Measurements from ENCODE around the gene TIMM13. TPM values are rescaled to one million over a fixed set of nuclear protein-coding genes. Genes with fewer than 3 reads are reported as not detected.

The TIMM13 gene
- total RNA-seq, 1 experiment from 2014 or later, result 81.8 TPM

DNA sequence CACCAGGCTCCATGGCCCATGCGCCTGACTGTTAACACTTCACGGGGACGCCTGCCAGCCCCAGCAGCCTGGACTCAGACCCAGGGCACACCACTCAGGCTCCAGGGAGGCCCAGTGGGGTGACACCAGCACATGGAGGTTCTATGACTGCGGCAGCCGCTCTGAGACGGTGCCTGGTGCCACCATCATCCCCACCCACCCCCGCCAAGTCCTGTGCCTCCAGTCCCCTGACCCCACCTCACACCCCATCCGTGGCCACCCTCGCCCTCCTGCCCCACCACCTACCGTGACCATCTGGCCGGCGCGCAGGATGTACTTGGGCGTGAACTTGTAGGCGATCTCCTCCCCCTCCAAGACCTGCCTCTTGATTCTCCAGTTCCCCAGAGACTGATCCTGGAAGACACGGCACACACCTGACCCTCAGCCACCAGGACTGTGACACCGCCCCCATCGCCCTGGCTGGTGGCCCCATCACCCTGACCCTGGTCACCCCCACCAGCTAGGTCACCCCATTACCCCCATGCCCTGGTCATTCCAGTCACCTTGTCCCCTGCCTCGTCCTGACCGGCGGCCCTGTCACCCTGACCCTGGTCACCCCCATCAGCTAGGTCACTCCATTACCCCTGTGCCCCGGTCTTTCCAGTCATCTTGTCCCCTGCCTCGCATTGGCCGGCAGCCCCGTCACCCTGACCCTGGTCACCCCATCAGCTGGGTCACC lies 4.9 kb upstream of the TIMM13 start:
- no TSS peak for BruUV-seq (replicated peaks)
- CTCF ChIA-PET, result no interaction called here
- intact Hi-C loops (cut with micrococcal nuclease; ENCODE audit: unreplicated experiment), result no loop called here
- Mint-ChIP-seq H3K9me3 (ENCODE audit: low read depth, unreplicated experiment) (no peaks in the 10 kb centered on the region), H3K27me3 (ENCODE audit: unreplicated experiment) (no peaks in the 10 kb centered on the region), H3K27ac (ENCODE audit: unreplicated experiment) (no peak overlapping the region), H3K4me1 (ENCODE audit: low read depth, unreplicated experiment) (no peaks in the 10 kb centered on the region), H3K36me3 (ENCODE audit: insufficient read depth, unreplicated experiment) (peaks cover 32% of the 10 kb centered on the region), H3K4me3 (ENCODE audit: low read depth, unreplicated experiment) (no peak overlapping the region)
- TF ChIP-seq, protein P1, sequence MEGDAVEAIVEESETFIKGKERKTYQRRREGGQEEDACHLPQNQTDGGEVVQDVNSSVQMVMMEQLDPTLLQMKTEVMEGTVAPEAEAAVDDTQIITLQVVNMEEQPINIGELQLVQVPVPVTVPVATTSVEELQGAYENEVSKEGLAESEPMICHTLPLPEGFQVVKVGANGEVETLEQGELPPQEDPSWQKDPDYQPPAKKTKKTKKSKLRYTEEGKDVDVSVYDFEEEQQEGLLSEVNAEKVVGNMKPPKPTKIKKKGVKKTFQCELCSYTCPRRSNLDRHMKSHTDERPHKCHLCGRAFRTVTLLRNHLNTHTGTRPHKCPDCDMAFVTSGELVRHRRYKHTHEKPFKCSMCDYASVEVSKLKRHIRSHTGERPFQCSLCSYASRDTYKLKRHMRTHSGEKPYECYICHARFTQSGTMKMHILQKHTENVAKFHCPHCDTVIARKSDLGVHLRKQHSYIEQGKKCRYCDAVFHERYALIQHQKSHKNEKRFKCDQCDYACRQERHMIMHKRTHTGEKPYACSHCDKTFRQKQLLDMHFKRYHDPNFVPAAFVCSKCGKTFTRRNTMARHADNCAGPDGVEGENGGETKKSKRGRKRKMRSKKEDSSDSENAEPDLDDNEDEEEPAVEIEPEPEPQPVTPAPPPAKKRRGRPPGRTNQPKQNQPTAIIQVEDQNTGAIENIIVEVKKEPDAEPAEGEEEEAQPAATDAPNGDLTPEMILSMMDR (IDR thresholded peaks at IDR 0.05; ENCODE audit: unreplicated experiment), result no peak
- DNase-seq, result no peak

DNA sequence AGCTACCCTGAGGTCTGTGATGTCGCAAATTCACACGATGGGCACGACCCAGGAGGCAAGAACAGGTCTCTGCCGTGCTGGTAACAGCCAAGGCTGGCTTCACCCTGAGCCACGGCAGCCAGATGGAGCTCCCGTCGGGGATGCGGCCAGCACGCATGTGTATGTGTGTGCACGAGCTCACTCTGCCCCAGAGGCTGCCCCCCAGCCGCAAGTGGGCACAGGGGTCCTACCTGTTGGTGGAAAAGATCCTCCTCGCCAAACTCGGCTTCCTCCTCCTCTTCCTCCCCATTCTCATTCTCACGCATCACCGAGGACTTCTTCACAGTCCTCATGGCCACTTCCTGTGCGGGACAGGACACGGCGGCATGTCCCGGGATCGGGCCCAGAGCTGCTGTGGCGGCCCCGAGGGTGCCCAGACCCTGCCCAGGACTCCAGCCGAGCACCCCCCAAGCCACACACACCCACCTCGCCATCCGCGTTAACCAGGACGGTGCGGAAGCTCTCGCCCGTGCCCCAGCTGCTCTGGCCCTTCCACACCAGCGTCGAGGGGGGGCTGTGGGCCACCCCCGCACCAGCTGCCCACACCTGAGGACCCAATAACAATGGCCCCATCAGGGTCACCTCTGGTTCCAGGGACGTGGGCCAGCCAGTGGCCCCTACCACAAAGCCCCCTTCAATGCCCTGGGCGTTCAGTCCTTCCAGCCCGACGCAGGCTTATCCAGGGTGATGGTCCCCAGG lies 4.1 kb upstream of the TIMM13 start:
- no TSS peak for BruUV-seq (replicated peaks)
- no peak for DNase-seq
- no peak overlapping the region for H3K4me3 Mint-ChIP-seq (ENCODE audit: low read depth, unreplicated experiment)
- TF ChIP-seq, protein P1 (IDR thresholded peaks at IDR 0.05; ENCODE audit: unreplicated experiment), result no peak
- intact Hi-C loops (cut with micrococcal nuclease; ENCODE audit: unreplicated experiment), result no loop called here
- H3K36me3 Mint-ChIP-seq (ENCODE audit: insufficient read depth, unreplicated experiment), result peaks cover 40% of the 10 kb centered on the region
- no peaks in the 10 kb centered on the region for H3K27me3 Mint-ChIP-seq (ENCODE audit: unreplicated experiment)
- H3K9me3 Mint-ChIP-seq (ENCODE audit: low read depth, unreplicated experiment), result no peaks in the 10 kb centered on the region
- no peaks in the 10 kb centered on the region for H3K4me1 Mint-ChIP-seq (ENCODE audit: low read depth, unreplicated experiment)
- CTCF ChIA-PET, result no interaction called here
- no peak overlapping the region for H3K27ac Mint-ChIP-seq (ENCODE audit: unreplicated experiment)

DNA sequence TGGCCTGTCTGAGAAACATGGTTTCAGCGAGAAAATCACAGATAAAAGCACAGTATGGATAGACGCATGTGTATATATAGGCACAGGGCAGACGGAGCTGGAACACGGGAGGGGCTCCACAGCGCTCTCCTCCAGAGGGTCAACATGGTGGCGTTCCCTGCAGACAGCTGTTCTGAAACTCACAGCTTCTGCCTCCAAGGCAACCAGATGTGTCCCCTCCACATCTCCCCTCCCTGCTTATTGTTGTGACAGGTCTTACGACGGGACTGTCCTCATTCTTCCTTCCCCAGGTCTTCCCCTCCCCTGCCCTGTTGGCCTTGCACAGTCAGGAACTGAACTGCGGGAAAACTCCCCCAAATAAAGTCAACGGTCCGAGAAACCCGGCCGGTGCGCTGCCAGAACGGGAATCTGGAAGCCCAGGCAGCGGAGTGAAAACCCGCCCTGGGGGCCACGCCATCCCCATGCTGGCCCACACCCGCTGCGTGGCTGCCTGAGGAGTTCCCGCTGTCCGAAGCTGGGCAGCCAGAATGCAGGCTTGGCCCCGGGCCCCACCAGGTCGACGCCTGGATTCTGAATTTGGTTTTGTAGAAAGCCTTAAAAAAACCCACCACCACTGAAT lies 2.6 kb upstream of the TIMM13 start:
- Mint-ChIP-seq H3K4me3 (ENCODE audit: low read depth, unreplicated experiment) (no peak overlapping the region), H3K4me1 (ENCODE audit: low read depth, unreplicated experiment) (no peaks in the 10 kb centered on the region), H3K36me3 (ENCODE audit: insufficient read depth, unreplicated experiment) (peaks cover 43% of the 10 kb centered on the region)

More for the DNA sequence above, 2.6 kb upstream of the TIMM13 start:
- no peak for DNase-seq
- CTCF ChIA-PET, result interaction anchor here (0.6 kb wide), 1 partner anchor 100 kb away, joined by 9 read pairs; no protein-coding TSS in a partner anchor
- no peaks in the 10 kb centered on the region for H3K9me3 Mint-ChIP-seq (ENCODE audit: low read depth, unreplicated experiment)
- H3K27ac Mint-ChIP-seq (ENCODE audit: unreplicated experiment), result no peak overlapping the region
- H3K27me3 Mint-ChIP-seq (ENCODE audit: unreplicated experiment), result no peaks in the 10 kb centered on the region
- intact Hi-C loops (cut with micrococcal nuclease; ENCODE audit: unreplicated experiment), result no loop called here
- TF ChIP-seq, protein P1 (IDR thresholded peaks at IDR 0.05; ENCODE audit: unreplicated experiment), result no peak
- no TSS peak for BruUV-seq (replicated peaks)
